ENCODE data around the gene SLFN13. TPM values are rescaled to one million over a fixed set of nuclear protein-coding genes. Genes with fewer than 3 reads are reported as not detected.

Gene SLFN13
- total RNA-seq: 3.6 and 6.2 TPM in 2 replicates

GRCh38 chr17:35448214-35448898 lies at the start of gene SLFN13:
Gene SLFN13 (minus strand): TSS chr17:35448766. CDS start chr17:35445680, 3,086 bp downstream.

GRCh38 chr17:35432176-35433074 lies 16.1 kb downstream of the SLFN13 start, which contains the start of gene SLFN12:
Gene SLFN12 (minus strand): TSS chr17:35432500. CDS start chr17:35423028, 9,472 bp downstream.

Other genes starting within 250 kb of the SLFN13 start
- 21.4 and 22.6 TPM in 2 replicates for gene SLFN5, start 205.7 kb downstream of the SLFN13 start, total RNA-seq
- 74.9 and 82.3 TPM in 2 replicates for gene SLFN11, start 75.1 kb downstream of the SLFN13 start, total RNA-seq
- 29.4 and 38.2 TPM in 2 replicates for gene SLFN12, start 16.3 kb downstream of the SLFN13 start, total RNA-seq
- gene SLFN12L, start 88.9 kb upstream of the SLFN13 start, total RNA-seq: under 0.01 TPM in 1 of 2 replicates, not detected in the other
- not detected in 2 replicates for gene SLFN14, start 112.1 kb upstream of the SLFN13 start, total RNA-seq
- 4.0 and 5.8 TPM in 2 replicates for gene PEX12, start 129.8 kb upstream of the SLFN13 start, total RNA-seq
- 92.9 and 105 TPM in 2 replicates for gene AP2B1, start 138.6 kb upstream of the SLFN13 start, total RNA-seq